HG03457 (cell line): ENCODE data around the gene NUP35.
"Not testable (repeated sequence)": the region's sequence is repeated elsewhere in the genome, so short reads cannot be mapped to it uniquely, and the experiment has no call there.

Experiments
- ATAC-seq: cut with Tn5 transposase; IDR thresholded peaks from one replicate; pipeline ENCODE4 v1.9.1; 2021; ENCODE audit warnings: moderate number of reproducible peaks; ENCODE audit not compliant: unreplicated experiment

Gene NUP35

DNA sequence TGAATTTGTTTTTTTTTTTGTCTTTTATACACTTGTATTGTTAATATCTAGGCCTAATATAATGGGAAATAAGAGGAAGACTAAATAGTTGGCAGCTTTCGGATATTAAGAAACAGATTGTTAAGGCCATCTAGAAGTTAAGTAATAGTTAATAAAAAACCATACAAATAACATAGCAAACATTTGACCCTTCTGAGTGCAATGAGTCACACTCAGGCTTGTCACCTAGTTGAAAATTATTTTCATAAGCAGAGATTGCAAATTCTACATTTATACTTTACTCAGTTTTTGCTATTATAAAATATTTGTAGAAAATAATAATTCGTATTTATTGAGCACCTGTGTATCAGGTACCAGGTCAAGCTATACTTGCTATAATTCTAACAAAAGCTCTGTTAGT lies 2.4 kb downstream of the NUP35 start:
- ATAC-seq = no peak

DNA sequence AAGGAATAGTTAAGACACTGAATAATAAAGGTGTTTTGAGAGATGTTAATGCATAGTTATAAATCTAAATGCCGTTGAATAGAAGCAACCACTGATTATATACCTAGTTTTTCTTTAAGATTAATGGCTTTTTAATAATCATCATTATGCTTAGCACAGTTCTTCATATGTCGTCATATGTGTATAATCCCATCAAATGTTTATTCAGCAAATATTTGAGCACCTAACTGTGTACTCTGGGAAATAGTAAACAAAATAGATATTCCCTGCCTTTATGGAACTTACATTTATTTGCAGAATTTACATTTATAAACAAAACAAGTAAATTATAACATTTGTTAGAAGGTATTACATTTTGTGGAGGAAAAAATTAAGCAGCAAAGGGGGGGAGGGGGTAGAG lies 9.8 kb downstream of the NUP35 start:
- ATAC-seq = no peak

DNA sequence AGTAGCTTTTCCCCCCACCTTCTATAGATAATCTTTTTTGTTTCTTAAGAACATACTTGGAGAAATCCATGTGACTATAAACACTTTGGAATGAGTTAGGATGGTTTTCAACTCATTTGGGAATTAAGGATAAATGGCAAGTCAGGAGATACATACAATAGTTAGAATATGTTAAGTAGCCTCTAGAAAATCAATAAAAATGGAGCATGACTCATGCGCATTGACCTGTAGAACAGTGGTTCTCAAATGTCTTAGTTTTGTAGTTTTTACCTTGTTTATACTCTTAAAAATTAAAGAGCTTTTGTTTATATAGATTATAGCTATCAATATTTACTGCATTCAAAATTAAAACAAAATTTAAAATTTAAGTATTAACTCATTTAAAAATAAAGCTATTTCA lies 24.7 kb downstream of the NUP35 start:
- ATAC-seq = no peak

DNA sequence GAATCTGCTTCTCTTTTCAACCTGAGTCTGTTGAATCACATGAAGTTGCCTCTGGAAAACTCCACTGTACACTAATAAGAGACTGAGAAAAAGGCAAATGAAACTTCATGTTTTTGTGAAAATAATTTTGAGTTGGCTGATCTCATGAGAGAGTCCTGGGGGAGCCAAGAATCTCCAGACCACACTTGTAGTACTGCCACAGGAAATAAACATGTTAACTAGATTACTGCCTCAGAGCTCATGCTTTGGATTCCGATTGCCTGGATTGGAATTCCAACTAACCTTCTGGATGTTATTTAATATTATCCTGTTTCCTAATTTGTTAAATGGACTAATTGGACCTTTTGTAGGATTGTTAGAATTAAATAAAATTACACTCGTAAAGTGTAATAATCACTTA lies 25.2 kb downstream of the NUP35 start:
- ATAC-seq = no peak

DNA sequence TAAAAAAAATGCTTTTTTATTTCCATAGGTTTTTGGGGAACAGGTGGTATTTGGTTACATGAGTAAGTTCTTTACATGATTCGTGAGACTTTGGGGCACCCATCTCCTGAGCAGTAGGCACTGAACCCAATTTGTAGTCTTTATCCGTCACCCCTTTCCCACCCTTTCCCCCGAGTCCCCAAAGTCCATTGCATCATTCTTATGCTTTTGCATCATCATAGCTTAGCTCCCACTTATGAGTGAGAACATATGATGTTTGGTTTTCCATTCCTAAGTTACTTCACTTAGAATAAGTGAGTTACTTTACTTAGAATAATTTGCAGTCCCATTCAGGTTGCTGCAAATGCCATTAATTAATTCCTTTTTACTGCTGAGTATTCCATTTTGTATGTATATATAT lies 28.0 kb downstream of the NUP35 start:
- not testable (repeated sequence) for ATAC-seq

DNA sequence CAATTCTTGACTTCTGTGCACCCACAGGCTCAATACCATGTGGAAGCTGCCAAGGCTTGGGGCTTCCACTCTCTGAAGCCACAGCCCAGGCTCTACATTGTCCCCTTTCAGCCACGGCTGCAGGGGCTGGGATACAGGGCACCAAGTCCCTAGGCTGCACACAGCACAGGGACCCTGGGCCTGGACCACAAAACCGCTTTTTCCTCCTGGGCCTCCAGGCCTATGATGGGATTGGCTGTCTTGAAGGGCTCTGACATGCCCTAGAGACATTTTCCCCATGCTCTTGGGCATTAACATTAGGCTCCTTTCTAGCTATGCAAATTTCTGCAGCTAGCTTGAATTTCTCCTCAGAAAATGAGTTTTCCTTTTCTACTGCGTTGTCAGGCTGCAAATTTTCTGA lies 29.7 kb downstream of the NUP35 start:
- no peak for ATAC-seq

DNA sequence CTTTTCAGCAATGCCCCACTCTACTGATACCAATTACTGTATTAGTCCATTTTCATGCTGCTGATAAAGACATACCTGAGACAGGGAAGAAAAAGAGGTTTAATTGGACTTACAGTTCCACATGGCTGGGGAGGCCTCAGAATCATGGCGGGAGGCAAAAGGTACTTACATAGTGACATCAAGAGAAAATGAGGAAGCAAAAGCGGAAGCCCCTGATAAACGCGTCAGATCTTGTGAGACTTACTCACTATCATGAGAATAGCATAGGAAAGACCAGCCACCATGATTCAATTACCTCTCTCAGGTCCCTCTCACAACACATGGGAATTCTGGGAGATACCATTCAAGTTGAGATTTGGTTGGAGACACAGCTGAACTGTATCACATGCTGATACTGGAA lies 30.5 kb downstream of the NUP35 start:
- not testable (repeated sequence) for ATAC-seq

DNA sequence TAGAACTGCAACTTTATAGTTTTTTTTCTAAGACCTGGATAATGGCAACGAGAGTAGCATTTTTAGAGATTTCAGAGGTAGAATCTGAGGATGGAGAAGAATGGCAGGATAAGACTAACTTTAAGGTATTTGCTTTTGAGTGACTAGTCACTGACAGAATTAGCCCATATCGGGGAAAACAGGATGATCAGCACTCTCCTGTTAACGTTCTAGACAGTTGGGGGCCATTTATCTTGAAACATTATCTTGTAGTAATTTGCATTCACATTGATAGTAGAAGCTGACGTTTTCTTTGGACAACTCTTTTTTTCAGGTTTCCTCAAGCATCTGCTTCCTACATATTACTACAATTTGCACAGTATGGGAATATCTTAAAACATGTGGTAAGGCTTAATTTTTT lies 32.9 kb downstream of the NUP35 start:
- ATAC-seq = no peak

DNA sequence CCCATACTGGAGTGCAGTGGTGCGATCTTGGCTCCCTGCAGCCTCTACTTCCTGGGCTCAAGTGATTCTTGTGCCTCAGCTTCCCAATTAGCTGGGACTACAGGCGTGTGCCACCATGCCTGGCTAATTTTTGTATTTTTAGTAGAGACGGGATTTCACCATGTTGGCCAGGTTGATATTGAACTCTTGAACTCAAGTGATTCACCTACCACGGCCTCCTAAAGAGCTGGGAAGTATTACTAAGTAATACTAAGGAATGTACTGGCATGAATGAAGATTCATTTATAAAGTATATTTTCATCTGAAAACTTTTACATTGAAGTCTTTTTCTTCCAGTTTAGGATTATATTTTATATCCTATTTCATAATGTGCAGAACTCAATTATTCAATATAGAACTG lies 38.1 kb downstream of the NUP35 start:
- ATAC-seq = no peak

DNA sequence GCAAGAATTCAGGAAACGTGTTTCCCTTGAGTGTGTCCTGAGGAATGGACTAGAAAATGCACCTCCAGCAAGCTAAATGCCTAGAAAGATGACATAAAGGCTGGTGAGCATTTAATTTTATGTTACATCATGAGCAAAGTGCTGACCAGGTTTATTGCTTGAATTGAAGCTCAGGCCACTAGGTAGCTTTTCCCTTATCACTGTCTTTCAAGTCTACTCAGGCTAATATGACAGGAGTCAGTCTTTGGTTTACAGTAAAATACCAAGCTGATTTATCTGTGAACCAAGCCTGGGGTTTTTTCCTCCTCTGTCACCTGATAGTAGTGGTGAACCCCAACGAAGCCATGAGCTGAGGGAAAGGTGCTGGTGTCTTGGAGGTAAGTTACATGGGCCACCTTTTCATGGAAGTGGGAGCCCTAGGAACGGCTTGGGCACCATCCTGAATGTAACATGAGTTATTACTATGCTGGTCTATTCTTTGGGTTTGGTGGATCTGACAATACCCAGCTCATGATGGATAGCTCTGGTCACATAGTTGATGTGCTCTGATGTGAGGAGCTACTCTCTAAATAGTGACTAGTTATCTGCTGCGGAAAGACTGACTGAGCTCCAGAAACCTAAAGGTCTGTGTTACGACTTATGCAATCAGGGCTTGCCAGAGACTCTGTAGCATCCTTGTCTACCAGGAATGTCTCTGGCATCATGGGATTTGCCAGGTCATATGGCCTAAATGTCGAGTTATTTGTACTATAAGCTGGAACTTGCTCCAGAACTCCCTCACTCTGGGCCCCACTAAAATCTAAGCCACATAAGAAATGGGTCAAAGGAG lies 39.8 kb downstream of the NUP35 start:
- ATAC-seq = no peak

DNA sequence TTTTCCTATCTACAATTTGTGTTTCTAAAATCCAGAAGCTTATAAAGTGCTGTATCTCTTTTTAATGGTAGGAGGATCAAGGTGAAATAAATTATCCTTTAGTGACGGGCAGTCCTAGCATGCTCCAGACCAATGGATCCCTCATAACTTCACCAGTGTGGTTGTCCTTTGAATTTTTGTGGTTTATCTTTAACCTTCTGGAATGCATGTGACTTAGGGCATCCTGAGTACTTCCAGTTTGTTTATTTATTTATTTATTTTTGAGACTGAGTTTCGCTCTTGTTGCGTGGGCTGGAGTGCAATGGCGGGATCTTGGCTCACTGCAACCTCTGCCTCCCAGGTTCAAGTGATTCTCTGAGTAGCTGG lies 40.4 kb downstream of the NUP35 start:
- no peak for ATAC-seq

DNA sequence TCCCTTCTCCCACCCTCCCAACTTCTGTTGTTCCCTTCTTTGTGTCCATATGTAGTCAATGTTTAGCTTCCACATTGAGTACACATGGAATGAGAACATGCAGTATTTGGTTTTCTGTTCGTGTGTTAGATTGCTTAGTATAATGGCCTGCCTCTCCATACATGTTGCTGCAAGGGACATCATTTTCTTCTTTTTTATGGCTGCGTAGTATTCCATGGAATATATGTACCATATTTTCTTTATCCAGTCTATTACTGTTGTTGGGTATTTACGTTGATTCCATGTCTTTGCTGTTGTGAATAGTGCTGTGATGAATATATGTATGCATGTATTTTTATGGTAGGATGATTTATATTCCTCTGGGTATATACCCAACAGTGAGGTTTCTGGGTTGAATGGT lies 42.0 kb downstream of the NUP35 start:
- no peak for ATAC-seq

DNA sequence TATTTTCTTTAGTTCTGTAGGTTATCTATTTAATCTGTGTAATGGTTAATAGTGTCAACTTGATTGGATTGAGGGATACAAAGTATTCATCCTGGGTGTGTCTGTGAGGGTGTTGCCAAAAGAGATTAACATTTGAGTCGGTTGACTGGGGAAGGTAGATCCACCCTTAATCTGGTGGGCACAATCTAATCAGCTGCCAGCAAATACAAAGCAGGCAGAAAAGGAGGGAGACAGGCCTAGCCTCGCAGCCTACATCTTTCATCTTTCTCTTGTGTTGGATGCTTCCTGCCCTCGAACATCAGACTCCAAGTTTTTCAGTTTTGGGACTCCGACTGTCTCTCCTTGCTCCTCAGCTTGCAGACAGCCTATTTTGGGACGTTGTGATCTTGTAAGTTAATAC lies 42.7 kb downstream of the NUP35 start:
- ATAC-seq = not testable (repeated sequence)

DNA sequence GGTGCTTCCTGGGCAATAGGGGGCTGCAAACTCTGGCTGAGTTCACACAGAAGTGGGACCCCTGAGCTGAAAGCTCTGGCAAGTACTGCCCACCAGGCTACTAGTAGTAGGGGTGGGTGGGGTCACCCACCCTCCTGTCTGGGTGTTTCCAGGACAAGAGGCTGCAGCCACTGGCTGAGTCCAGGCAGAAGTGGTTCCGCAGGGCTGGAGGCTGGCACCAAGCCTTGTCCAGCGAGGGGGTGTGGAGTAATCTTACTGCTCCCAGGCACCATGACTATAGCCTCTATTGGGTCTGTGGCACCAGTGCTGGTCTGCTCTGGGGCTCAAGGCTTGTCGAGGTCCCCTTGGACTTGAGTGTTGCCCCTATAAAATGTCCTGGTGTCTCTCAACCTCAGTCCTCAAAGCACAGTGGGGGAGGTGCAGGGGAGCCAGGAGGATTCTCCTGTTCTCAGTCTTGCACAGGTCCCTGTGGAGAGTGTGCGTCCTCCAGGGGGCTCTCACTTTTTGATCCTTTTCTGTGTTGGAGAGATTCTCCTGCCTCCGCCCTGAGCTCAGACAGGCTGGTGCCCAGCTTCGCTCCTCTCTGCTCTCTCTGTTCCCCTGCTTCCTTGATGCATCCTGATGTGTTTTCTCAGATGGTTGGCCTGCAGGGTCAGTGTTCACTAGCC lies 48.1 kb downstream of the NUP35 start:
- no peak for ATAC-seq

DNA sequence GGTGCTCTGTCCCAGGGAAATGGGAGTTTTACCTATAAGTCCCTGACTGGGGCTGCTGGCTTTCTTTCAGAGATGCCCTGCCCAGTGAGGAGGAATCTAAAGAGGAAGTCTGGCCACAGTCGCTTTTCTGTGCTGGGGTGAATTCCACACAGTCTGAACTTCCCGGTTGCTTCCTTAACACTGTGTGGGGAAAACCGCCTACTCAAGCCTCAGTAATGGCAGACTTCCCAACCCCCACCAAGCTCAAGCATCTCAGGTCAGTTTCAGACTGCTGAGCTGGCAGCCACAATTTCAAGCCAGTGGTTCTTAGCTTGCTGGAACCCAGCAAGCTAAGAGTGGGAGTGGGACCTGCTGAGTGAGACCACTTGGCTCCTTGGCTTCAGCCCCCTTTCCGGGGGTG lies 54.9 kb downstream of the NUP35 start:
- no peak for ATAC-seq

DNA sequence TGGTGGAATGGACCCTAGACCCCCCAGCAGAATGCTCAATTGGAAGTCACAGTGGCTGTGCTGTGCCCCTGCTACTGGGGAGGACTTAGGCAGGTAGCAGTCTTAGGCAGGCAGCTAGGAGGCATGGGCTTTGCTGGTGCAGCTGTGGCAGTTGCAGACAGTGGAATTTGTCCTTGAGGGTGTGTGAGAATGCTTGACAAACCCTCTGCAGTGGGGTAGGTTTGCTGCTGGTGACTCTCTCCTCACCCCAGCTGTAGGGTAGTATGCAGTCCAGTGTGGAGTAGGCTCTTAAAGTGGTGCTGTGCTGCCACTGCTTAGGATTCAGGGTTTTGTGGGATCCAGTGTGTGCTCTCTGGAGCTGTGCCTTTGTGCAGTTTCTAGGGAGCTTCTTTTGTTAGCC lies 61.3 kb downstream of the NUP35 start:
- ATAC-seq = no peak

DNA sequence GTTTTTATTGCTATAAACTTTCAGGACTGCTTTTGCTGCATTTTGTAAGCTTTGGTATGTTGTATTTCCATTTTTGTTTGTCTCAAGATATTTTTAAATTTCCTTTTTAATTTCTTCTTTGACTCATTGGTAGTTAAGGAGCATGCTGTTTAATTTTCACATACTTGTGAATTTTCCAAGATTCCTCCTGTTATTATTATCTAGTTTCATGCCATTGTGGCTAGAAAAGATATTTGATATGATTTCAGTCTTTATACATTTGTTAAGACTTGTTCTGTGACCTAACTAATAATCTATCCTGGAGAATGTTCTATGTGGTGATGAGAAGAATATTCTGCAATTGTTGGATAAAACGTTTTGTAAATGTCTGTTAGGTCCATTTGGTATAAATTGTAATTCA lies 62.1 kb downstream of the NUP35 start:
- ATAC-seq = no peak

DNA sequence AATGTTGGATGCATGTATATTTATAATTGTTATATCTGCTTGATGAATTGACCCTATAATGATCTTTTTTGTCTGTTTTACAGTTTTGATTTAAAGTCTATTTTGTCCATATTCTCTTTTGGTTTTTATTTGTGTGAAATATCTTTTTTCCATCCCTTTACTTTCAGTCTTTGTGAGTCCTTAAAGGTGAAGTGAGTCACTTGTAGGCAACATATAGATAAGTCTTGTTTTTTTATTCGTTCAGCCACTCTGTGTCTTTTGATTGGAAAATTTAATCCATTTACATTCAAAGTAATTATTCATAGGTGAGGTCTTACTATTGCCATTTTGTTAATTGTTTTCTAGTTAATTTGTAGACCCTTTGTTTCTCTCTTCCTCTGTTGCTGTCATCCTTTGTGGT lies 62.5 kb downstream of the NUP35 start:
- ATAC-seq = no peak

DNA sequence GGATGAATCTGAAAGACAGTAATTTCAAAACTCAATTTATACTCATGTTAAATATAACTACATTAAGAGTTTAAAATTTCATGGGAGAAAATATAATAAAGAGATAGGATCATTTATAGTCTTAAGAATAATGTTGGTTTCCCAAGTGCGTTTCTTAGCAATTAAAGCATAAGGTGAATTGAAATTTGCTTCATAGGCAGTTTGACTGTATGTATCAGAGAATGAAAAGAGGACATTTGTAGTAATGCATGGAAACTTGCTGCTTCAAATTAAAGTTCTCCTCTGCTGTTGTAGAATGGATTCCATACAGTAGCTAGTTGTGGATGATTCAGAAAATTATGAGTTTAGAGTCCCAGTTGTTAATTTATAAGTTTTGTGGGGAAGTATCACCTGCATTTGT lies 68.1 kb downstream of the NUP35 start:
- ATAC-seq = no peak

DNA sequence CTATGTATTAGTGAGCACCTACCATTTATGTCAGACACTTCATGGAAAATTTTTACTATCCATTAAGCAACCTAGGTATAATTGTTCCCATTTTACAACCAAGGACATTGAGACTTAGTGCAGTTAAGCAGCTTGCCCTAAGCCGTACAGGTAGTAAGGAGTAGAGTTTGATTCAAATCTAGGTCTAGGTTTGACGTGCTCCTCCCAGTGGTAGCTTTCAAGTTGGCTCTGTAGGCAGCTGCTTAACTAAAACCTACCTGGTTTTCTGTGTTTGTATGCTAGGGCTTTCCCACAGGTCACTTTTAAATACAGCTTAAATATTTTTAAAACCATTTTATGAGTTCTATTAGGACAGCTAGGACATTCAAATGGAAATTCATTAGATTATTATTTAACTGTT lies 69.7 kb downstream of the NUP35 start:
- ATAC-seq = no peak

DNA sequence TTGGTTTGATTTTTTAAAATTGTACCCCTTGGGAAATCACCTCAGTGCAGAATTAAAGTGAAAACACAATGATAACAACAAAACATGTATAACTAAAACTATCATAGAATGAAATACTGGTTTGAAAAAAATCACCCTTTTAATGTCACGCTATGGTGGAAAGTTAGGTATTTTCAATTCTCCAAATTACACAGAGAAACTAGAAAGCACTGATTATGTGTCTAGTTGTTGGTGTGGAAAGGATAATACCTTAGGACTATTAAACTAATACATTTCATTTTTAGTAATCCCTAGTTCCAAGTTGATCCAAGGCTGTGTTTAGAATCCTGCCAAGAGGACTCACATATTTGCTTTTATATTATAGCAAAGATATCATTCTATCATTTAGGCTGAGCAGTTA lies 71.2 kb downstream of the NUP35 start:
- ATAC-seq = no peak

DNA sequence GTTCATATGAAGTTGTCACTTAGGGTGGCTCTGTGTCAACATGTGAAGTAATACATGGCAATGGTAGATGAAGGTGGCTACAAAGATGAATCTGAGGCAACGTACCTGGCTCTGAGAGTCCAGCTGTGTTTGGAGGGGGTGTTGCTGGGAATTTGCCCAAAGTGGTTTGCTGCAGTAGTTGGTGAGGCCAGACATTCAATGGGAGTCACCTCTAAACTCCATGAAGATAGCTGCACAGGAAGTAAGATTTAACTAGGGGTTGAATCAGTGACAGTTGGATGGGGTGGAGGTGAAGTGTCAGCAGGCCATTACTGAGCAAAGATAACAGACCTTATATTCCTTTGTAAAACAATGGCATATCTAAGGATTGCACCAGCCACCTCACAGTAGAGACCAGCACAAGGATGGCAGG lies 71.8 kb downstream of the NUP35 start:
- ATAC-seq = no peak

DNA sequence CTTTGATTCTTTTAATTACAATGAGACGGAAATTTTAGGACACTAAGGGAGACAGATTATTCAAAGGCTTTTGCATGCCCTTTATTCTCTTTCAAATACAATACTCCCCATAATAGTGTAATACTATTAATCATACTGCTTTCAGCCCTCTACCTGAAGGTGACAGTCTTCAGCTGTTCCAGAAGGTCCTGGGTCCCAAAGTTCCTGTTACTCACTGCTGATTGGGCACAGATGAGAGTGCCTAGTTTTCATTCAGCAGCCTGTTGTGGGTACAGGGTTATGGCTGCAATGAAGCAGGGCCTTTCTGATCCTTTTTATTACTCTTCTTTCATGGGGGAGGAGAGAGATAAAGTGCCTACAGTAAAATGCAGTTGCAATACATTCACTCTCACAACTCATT lies 80.2 kb downstream of the NUP35 start:
- ATAC-seq = no peak
